ENCODE results near the gene TCEA2.

GRCh38 chr20:64030371-64031134, 32.4 kb upstream of the TCEA2 start:
- TF ChIP-seq, protein P1, sequence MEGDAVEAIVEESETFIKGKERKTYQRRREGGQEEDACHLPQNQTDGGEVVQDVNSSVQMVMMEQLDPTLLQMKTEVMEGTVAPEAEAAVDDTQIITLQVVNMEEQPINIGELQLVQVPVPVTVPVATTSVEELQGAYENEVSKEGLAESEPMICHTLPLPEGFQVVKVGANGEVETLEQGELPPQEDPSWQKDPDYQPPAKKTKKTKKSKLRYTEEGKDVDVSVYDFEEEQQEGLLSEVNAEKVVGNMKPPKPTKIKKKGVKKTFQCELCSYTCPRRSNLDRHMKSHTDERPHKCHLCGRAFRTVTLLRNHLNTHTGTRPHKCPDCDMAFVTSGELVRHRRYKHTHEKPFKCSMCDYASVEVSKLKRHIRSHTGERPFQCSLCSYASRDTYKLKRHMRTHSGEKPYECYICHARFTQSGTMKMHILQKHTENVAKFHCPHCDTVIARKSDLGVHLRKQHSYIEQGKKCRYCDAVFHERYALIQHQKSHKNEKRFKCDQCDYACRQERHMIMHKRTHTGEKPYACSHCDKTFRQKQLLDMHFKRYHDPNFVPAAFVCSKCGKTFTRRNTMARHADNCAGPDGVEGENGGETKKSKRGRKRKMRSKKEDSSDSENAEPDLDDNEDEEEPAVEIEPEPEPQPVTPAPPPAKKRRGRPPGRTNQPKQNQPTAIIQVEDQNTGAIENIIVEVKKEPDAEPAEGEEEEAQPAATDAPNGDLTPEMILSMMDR (IDR thresholded peaks at IDR 0.05; ENCODE audit: low read length): no peak
- TF ChIP-seq EZH2 (optimal IDR thresholded peaks at IDR 0.05; ENCODE audit: low read depth, low read length): no peak
- no peak for TF ChIP-seq EZH2phosphoT487 (IDR thresholded peaks at IDR 0.05; ENCODE audit: low read length)

Measured in MM.1S (cell line).